GM12878 (cell line): ENCODE measurements around the gene MACROD2. TPM values are rescaled to one million over a fixed set of nuclear protein-coding genes. Genes with fewer than 3 reads are reported as not detected.

Experiments
- ATAC-seq: fragments of 200-7000 bp; cut with Tn5 transposase; 3 replicates; pipeline ENCODE4 v1.9.1; 2020; ENCODE audit warnings: mild to moderate bottlenecking, moderate library complexity
- BruUV-seq: library from RNA; stranded (reverse); fragments of 400-500 nt; replicated peaks from 2 replicates; lab custom pipeline; 2021; lab: Mats Ljungman, UMichigan
- CTCF ChIA-PET: fragments of 300-600 bp; sonication (Branson Sonifier 250); formaldehyde crosslinking; extraction: SDS; loops from one replicate; lab custom pipeline; 2021; ENCODE audit warnings: inconsistent platforms; lab: Yijun Ruan, JAX
- POLR2A ChIA-PET: fragments of 350-600 bp; formaldehyde crosslinking; extraction: SDS; loops from one replicate; lab custom pipeline; 2021; ENCODE audit warnings: inconsistent platforms; lab: Charles Lee
- RAD21 ChIA-PET: fragments of 300-600 bp; sonication (Branson Sonifier 250); formaldehyde crosslinking; loops from one replicate; lab custom pipeline; 2023; ENCODE audit warnings: antibody characterized with exemption; ENCODE audit not compliant: unreplicated experiment; lab: Charles Lee
- SMC1A ChIA-PET: fragments of 300-600 bp; sonication (Branson Sonifier 250); formaldehyde crosslinking; loops from one replicate; lab custom pipeline; 2023; ENCODE audit not compliant: unreplicated experiment, uncharacterized antibody; lab: Charles Lee
- DNase-seq: peaks from one replicate; pipeline ENCODE4 v3.0.0-alpha.2; 2011; ENCODE audit warnings: low read depth, low spot score
- FAIRE-seq: peaks from 3 replicates; lab custom pipeline; 2011; peaks lifted over from hg19 to GRCh38; lab: Jason Lieb, UNC
- H2AFZ ChIP-seq: 2 replicates; pipeline ENCODE4 v1.6.0; 2011; ENCODE audit warnings: low read depth, low read length, control low read depth; ENCODE audit not compliant: control insufficient read depth
- H3K27ac ChIP-seq: 2 replicates; pipeline ENCODE4 v1.5.1; 2011; ENCODE audit warnings: control low read depth; ENCODE audit not compliant: control insufficient read depth, insufficient read depth
- H3K27me3 ChIP-seq, 2 experiments: replicated peaks in 1 of 2; 2 replicates each; pipeline versions ENCODE4 v1.6.0 to v1.6.1; 2011; ENCODE audit warnings: low read length in 1 of 2; ENCODE audit not compliant: control insufficient read depth in 2 of 2, insufficient read depth in 2 of 2
- H3K36me3 ChIP-seq, 2 experiments: 2 replicates each; pipeline ENCODE4 v1.5.1; 2011; ENCODE audit warnings: low read length in 1 of 2; ENCODE audit not compliant: control insufficient read depth in 2 of 2, insufficient read depth in 2 of 2
- H3K4me1 ChIP-seq: 2 replicates; pipeline ENCODE4 v1.6.1; 2011; ENCODE audit warnings: mild to moderate bottlenecking, low read length, moderate library complexity, mixed read lengths; ENCODE audit not compliant: control insufficient read depth, insufficient read depth
- H3K4me2 ChIP-seq: 2 replicates; pipeline ENCODE4 v1.6.0; 2011; ENCODE audit warnings: control low read depth; ENCODE audit not compliant: control insufficient read depth, insufficient read depth
- H3K4me3 ChIP-seq: fragments of 200-600 bp; sonication (generic); 2 replicates; pipeline ENCODE4 v1.5.1; 2016
- H3K79me2 ChIP-seq: 2 replicates; pipeline ENCODE4 v1.6.0; 2011; ENCODE audit warnings: low read length; ENCODE audit not compliant: control insufficient read depth, insufficient read depth
- H3K9ac ChIP-seq: 2 replicates; pipeline ENCODE4 v1.8.0; 2011; ENCODE audit warnings: low read length, control low read depth, mixed read lengths; ENCODE audit not compliant: control insufficient read depth, insufficient read depth
- H3K9me3 ChIP-seq: replicated peaks from 3 replicates; pipeline ENCODE4 v1.5.1; 2011; ENCODE audit warnings: mild to moderate bottlenecking, low read length; ENCODE audit not compliant: control insufficient read depth, insufficient read depth
- H4K20me1 ChIP-seq: 2 replicates; pipeline ENCODE4 v1.6.0; 2011; ENCODE audit not compliant: control insufficient read depth, insufficient read depth
- CHD1 ChIP-seq: IDR thresholded peaks from 2 replicates; pipeline ENCODE4 v1.6.1; 2012; ENCODE audit warnings: low read depth, low read length, improper control_type of control experiment
- KAT2A ChIP-seq: conservative IDR thresholded peaks from 2 replicates; pipeline ENCODE4 v1.6.1; 2011; ENCODE audit warnings: low read depth, low read length; ENCODE audit not compliant: control insufficient read depth
- NKRF ChIP-seq: fragments of 450-650 bp; conservative IDR thresholded peaks from 2 replicates; pipeline ENCODE4 v1.6.1; 2017; ENCODE audit warnings: mild to moderate bottlenecking, moderate library complexity
- RAD21 ChIP-seq: IDR thresholded peaks from 2 replicates; pipeline ENCODE4 v1.6.1; 2011; ENCODE audit warnings: mild to moderate bottlenecking, low read depth, low read length, moderate library complexity; ENCODE audit not compliant: insufficient read depth
- TAF1 ChIP-seq: IDR thresholded peaks from 2 replicates; pipeline ENCODE4 v1.6.1; 2011; ENCODE audit warnings: mild to moderate bottlenecking, low read depth, low read length, borderline replicate concordance
- WGBS: methylation state at CpG from one replicate; pipeline ENCODE4 v1.1.6; 2016; ENCODE audit warnings: low lambda C conversion rate; ENCODE audit not compliant: insufficient replicate concordance, insufficient coverage; ENCODE audit errors: missing lambda C conversion rate; 5-methylcytosine and 5-hydroxymethylcytosine counted together
- in situ Hi-C: fragments of 300-500 bp; cut with MboI; formaldehyde crosslinking; loops from 9 replicates; pipeline ENCODE4 v1.14.3; 2018; ENCODE audit warnings: mixed read lengths
- intact Hi-C: fragments of 100-400 bp; cut with micrococcal nuclease; formaldehyde crosslinking; loops from one replicate; pipeline ENCODE4 v1.14.2; 2022; ENCODE audit not compliant: unreplicated experiment
- polyA plus RNA-seq, 11 experiments: library from polyadenylated mRNA; depleted of rRNA in 4 of 11; unstranded in 6 of 11; stranded (reverse) in 5 of 11; fragments of >200 nt; fragmentation: Nextera tagmentation in 4 of 11; fragmentation: Illumina TruSeq in 1 of 11; extraction: Ambion mirVana in 4 of 11; extraction: Trizol in 1 of 11; gene quantifications; 1 replicate in 1 of 11; 2 replicates in 10 of 11; pipeline versions ENCODE4 v1.2.1 to v1.2.3, GENCODE V29; 2011 to 2016; ENCODE audit warnings: inconsistent platforms in 2 of 11, missing spikeins in 2 of 11, low read depth in 1 of 11
- total RNA-seq, 4 experiments: library from RNA; depleted of rRNA in 3 of 4; stranded (reverse); fragments of >200 nt in 3 of 4; fragmentation: Illumina TruSeq in 1 of 4; extraction: Trizol in 1 of 4; gene quantifications; 2 replicates each; pipeline versions ENCODE4 v1.2.1 to v1.2.3, GENCODE V29; 2013 to 2021

MACROD2 gene
- total and polyA plus RNA-seq, 10 of the 15 experiments (the other 5 are each of a cell fraction or from before 2014, with no cell fraction given) = 1.1 to 21.5 (median 2.2) TPM

- RAD21 ChIA-PET = no interaction called here
- TF ChIP-seq KAT2A (no peak), CHD1 (no peak), NKRF (no peak), RAD21 (peak; percentile 23; the same call in 1 of the 2 replicates), TAF1 (no peak)
- TF ChIP-seq, all 136 proteins: peak for 1
- FAIRE-seq (no peak), DNase-seq (no peak), ATAC-seq (no peak)
- Histone ChIP-seq H3K4me2 (no peak overlapping the region), H3K27ac (no peak overlapping the region), H2AFZ (no peak overlapping the region), H3K4me1 (no peaks in the 10 kb centered on the region), H3K27me3 (no peaks in the 10 kb centered on the region), H4K20me1 (no peaks in the 10 kb centered on the region), H3K9me3 (no peaks in the 10 kb centered on the region; the same call in 2 of the 3 replicates), H3K36me3 (no peaks in the 10 kb centered on the region), H3K79me2 (no peaks in the 10 kb centered on the region), H3K4me3 (no peak overlapping the region), H3K9ac (no peak overlapping the region)
- ChIA-PET POLR2A (no interaction called here), SMC1A (no interaction called here), CTCF (no interaction called here)
- in situ Hi-C loops (no loop called here), intact Hi-C loops (no loop called here)
- 93% methylated on average over 2 of the region's 2 CpGs for WGBS
- BruUV-seq = no TSS peak
These were observed 1350.0 kb downstream of the MACROD2 start for GRCh38 chr20:15345287-15345686.
